ENCODE data around the gene AFF3.

DNA sequence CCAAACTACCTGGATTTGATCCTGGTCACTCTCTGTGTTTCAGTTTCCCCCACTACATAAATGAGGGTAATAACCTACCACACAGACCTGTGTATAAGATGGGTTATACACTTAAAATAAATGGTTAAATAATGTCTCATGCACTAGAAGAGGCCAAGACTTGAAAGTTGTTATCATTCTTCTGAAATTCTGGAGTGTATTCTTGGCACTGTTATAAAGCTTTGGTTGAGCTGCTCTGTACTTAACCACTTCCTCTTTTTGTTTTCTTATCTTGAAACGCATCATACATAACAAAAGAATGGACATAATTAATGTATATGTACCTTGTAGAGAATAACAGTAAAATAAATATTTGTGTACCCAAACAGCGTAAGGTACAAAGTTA, 281.0 kb downstream of the AFF3 start:
- no peak for TF ChIP-seq CTCF (IDR thresholded peaks at IDR 0.05; ENCODE audit: low read depth, low read length, missing input control)
- TF ChIP-seq HNF4A (conservative IDR thresholded peaks at IDR 0.05), result no peak
- no peak for TF ChIP-seq YY1 (IDR thresholded peaks at IDR 0.05)
- TF ChIP-seq GABPA (IDR thresholded peaks at IDR 0.05 in 1 of 2, conservative IDR thresholded peaks at IDR 0.05 in 1 of 2), result no peak
- TF ChIP-seq ZBTB33 (IDR thresholded peaks at IDR 0.05), result no peak
- no peak for TF ChIP-seq TAF1 (conservative IDR thresholded peaks at IDR 0.05)
- no peak for TF ChIP-seq RXRA (IDR thresholded peaks at IDR 0.05)
- TF ChIP-seq JUND (IDR thresholded peaks at IDR 0.05), result no peak
- TF ChIP-seq MAX (IDR thresholded peaks at IDR 0.05), result no peak
- TF ChIP-seq REST (IDR thresholded peaks at IDR 0.05), result no peak
- no peak for TF ChIP-seq SP1 (IDR thresholded peaks at IDR 0.05)

All from liver (tissue), 3 donors.